SJCRH30 (cell line): ENCODE measurements around the gene ROR1. TPM values are rescaled to one million over a fixed set of nuclear protein-coding genes. Genes with fewer than 3 reads are reported as not detected.

Experiments
- DNase-seq, 2 experiments: peaks; one replicate each; pipeline ENCODE4 v3.0.0-alpha.2; 2015 to 2020
- H3K27ac ChIP-seq: fragments of 250-450 bp; sonication (Bioruptor Pico); 2 replicates; pipeline ENCODE4 v1.5.1; 2020; ENCODE audit warnings: mild to moderate bottlenecking, moderate library complexity
- H3K27me3 ChIP-seq: fragments of 250-450 bp; sonication (Bioruptor Pico); 2 replicates; pipeline ENCODE4 v1.5.1; 2020; ENCODE audit warnings: mild to moderate bottlenecking, moderate library complexity
- H3K36me3 ChIP-seq: fragments of 250-450 bp; sonication (Bioruptor Pico); 2 replicates; pipeline ENCODE4 v1.5.1; 2020; ENCODE audit warnings: mild to moderate bottlenecking, moderate library complexity
- H3K4me1 ChIP-seq: fragments of 250-450 bp; sonication (Bioruptor Pico); 2 replicates; pipeline ENCODE4 v1.5.1; 2020; ENCODE audit warnings: mild to moderate bottlenecking, moderate library complexity
- H3K4me3 ChIP-seq: fragments of 250-450 bp; sonication (Bioruptor Pico); 2 replicates; pipeline ENCODE4 v1.5.1; 2020; ENCODE audit warnings: mild to moderate bottlenecking, moderate library complexity
- H3K9me3 ChIP-seq: fragments of 250-450 bp; sonication (Bioruptor Pico); replicated peaks from 2 replicates; pipeline ENCODE4 v1.5.1; 2020; ENCODE audit warnings: mild to moderate bottlenecking, moderate library complexity
- total RNA-seq: library from RNA; depleted of rRNA; stranded (reverse); fragments of >200 nt; shearing (Covaris generic); gene quantifications from 2 replicates; pipeline ENCODE4 v1.2.3, GENCODE V29; 2014

Gene ROR1
- total RNA-seq, 1 experiment from 2014 or later, result 5.5 TPM

DNA sequence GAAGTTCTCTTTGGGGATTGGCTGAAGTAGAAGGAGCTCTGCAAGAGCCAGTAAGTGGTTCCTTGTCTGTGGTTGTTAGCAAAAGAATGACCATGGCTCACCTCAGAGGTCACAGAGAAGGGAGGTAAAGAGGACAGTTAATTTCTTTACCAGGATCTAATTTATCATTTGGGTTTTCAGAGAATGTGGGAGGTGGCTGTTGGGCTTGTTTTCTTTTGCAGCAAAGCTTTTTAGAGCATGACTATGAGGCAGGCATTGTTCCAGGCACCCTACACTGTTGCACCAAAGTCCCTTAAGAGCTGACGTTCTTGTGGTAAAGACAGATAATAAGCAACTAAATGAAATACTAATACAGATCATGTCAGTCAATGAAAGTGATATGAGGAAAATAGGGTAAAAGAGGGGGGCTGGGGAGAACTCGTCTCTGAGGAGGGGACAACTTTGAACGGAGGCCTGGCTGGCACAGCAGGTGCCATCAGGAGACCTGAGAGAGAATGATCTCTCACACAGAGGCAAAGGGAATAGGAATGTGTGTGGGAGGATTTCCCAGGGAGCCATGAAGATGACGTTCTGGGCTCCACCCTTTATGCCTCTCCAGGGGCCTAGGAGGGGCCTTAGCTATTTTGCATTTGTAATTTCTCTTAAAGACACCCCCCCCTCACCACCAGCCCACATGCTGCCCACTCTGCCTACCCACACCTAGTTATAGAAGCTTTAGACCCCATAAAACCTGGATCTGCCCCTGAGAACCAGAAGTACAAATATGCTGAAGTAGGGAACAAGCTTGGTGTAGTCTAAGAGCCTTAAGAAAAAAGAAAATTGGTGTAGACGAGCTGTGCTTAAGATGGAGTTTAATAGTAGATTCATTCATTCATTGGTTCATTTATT lies 177.5 kb downstream of the ROR1 start:
- DNase-seq, result no peak
- Histone ChIP-seq H3K4me3 (no peak overlapping the region), H3K9me3 (no peaks in the 10 kb centered on the region), H3K27me3 (no peaks in the 10 kb centered on the region), H3K4me1 (no peaks in the 10 kb centered on the region), H3K36me3 (no peaks in the 10 kb centered on the region), H3K27ac (no peak overlapping the region)

DNA sequence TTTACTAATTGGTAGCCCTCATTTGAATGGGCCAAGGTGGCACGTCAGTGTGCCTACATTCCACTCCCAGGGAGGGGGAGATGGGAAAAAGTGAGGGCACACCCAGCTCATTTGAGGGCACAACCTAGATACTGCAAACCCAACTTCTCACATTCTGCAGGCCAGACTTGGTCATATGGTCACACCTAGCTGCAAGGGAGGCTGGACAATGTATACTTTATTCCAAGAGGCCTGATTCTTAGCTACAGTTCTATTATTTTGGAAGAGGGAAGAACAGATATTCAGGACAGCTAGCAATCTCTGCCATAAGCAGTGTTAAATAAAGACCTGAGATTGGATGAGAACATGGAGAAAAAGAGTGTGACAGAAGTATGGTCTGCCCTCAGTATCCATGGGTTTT lies 180.4 kb downstream of the ROR1 start:
- Histone ChIP-seq H3K27ac (no peak overlapping the region), H3K36me3 (no peaks in the 10 kb centered on the region), H3K4me1 (no peaks in the 10 kb centered on the region), H3K27me3 (no peaks in the 10 kb centered on the region), H3K9me3 (no peaks in the 10 kb centered on the region), H3K4me3 (no peak overlapping the region)
- no peak for DNase-seq

DNA sequence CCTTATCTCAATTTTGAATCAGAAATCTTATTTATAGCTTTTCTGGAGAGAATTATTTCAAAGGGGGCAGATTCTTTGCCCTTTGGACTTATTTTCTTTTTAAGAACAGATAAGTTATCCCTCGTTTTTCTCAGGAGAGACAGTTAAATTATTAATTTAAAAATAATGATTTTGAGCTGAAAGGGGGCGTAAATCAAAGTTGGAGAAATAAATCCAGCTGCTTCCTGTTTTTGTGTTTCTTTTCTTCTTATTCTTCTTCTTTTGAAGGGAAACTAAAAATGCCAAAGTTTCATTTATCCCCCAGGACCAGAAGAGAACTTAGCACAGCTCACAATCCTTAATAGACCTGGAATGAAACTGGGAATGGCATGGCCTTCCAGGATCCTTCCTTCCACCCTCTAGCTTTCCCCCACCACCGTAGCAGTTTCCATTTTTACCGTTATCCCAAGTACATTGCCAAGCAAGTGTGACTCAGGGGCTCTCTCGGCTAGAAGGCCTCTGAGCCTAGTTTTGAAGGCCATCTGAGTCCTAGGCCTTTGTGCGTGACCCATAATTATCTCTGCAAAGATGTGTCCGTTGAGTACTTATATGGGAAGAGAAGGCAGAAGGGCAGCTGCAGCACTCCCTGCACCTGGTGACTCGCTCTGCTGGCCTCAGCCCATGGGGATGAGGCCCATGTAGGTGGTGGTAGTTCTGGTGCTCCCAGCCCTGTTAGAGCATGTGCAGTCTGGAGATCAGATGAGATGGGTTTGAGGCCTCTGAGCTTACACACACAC lies 181.7 kb downstream of the ROR1 start:
- H3K36me3 ChIP-seq, result no peaks in the 10 kb centered on the region
- H3K27ac ChIP-seq, result no peak overlapping the region
- H3K27me3 ChIP-seq, result no peaks in the 10 kb centered on the region
- H3K4me3 ChIP-seq, result no peak overlapping the region
- H3K4me1 ChIP-seq, result peaks cover 8% of the 10 kb centered on the region; the same call in 1 of the 2 replicates
- no peak for DNase-seq
- no peaks in the 10 kb centered on the region for H3K9me3 ChIP-seq

DNA sequence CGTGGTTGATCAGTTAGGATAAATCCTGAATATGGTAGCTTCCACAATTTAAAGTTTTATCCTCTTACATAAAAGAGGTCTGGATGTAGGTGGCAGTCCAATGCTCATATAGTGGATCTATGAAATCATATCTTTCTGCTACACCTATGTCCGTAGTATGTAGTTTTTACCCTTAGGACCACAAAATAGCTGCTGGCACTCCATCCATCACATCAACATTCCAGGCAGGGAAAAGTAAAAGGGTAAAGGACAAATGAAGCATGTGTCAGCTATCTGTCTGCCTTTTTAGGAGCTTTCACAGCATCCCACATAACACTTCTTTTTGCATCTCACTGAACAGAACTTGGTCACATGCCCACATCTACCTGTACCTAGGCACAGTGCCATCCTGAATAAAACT lies 184.7 kb downstream of the ROR1 start:
- peaks cover 9% of the 10 kb centered on the region; the same call in 1 of the 2 replicates for H3K4me1 ChIP-seq
- H3K36me3 ChIP-seq, result no peaks in the 10 kb centered on the region
- no peak overlapping the region for H3K4me3 ChIP-seq
- no peak overlapping the region for H3K27ac ChIP-seq
- no peaks in the 10 kb centered on the region for H3K9me3 ChIP-seq
- no peak for DNase-seq
- no peaks in the 10 kb centered on the region for H3K27me3 ChIP-seq

DNA sequence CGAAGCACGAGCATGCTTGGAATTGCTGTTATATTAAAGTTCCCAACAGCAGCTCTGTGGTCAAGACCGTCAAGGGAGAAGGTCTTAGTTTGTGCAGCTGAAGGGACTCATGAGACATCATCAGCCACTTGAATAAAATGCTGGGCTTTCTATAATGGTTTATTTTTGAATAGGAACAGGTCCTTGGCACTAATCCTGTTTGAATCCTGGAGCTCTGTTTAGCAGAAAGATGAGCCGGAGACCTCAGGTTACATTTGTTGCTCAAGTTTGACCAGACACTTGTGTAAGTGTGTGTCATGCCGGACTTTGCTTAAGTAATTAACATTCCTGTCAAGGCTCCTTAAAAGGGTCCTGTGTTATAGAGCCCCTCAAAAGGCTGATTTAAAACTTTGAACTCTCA lies 186.5 kb downstream of the ROR1 start:
- no peaks in the 10 kb centered on the region for H3K9me3 ChIP-seq
- no peaks in the 10 kb centered on the region for H3K27me3 ChIP-seq
- no peak overlapping the region for H3K27ac ChIP-seq
- H3K36me3 ChIP-seq, result no peaks in the 10 kb centered on the region
- DNase-seq, result peak; percentile 12 to 44
- no peak overlapping the region for H3K4me3 ChIP-seq
- peaks cover 9% of the 10 kb centered on the region; the same call in 1 of the 2 replicates for H3K4me1 ChIP-seq

DNA sequence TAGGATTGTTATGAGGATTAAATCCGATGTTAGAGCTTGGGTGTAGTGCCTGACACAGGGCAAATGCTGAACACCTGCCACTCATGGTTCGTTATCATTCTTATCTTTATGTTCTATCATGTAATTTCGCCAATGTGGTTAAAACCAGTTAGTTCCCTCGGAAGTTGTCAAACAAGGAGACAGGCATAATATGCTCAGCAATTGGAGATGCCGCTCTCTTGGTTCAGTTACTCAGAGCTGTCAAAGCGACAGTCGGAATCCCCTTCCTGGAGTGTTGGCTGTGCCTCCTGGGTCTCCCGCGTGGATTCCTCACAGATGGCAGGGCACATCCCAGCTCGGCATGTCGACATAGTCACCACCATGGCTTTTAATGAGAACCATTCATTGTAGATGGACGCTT lies 192.2 kb downstream of the ROR1 start:
- no peak overlapping the region for H3K4me3 ChIP-seq
- DNase-seq, result no peak
- H3K36me3 ChIP-seq, result no peaks in the 10 kb centered on the region
- peaks cover 18% of the 10 kb centered on the region for H3K4me1 ChIP-seq
- H3K9me3 ChIP-seq, result no peaks in the 10 kb centered on the region
- no peaks in the 10 kb centered on the region for H3K27me3 ChIP-seq
- no peak overlapping the region for H3K27ac ChIP-seq

DNA sequence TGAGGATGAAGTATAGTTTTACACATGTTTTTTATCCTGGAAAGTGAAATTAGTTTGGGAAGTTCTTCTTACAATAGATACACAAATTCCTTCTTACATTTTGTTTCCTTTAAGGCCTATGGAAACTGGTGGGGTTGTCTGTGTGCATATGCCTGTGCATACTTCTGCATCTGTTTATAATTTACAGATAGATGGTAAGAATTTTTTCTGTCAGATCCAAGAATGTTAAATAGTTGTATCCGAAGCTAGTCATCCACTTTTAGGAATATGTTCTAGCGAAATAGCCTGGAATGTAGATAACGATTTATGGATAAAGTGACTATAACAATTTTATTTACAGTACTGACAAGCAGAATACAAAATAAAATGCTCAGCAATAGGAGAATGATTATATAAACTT lies 194.1 kb downstream of the ROR1 start:
- Histone ChIP-seq H3K36me3 (no peaks in the 10 kb centered on the region), H3K27ac (no peak overlapping the region), H3K4me3 (no peak overlapping the region), H3K4me1 (peaks cover 18% of the 10 kb centered on the region), H3K27me3 (no peaks in the 10 kb centered on the region), H3K9me3 (no peaks in the 10 kb centered on the region)
- DNase-seq, result no peak

DNA sequence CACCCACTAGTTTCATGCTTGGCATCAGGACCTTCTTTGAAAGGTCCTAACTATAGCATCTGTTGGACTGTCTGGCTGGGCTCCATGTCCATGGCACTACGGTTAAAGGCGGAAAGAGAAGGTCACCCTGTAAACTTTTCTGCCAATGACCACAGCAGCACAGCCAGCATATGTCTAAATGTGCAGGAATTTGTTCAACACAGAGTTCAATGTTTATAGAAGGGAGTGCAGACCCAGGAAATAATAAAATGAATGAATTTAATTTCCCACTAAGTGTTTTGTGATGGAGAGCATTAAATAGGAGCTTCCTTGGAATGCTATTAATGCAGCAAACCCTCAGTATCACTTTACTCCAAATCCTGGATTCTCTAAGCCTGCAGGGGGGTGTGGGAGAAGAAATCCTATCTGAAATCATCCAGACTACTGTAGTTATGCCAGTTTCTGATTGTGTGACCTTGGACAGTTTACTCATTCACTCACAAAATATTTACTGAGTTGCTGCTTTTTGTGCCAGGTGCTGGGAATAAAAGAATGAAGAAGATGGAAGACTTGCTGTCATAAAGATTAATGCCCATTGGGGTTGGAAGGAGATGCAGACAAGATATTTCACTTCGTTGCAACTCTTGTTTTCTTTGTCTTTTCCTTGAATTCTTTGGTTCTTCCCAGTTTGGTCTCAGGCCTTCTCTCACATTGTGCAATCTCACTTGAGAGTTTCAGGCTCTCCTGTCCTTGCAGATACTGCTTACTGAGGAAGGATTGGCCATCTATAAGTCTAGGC lies 195.0 kb downstream of the ROR1 start:
- no peaks in the 10 kb centered on the region for H3K27me3 ChIP-seq
- no peaks in the 10 kb centered on the region for H3K36me3 ChIP-seq
- no peaks in the 10 kb centered on the region for H3K9me3 ChIP-seq
- peaks cover 18% of the 10 kb centered on the region for H3K4me1 ChIP-seq
- no peak overlapping the region for H3K4me3 ChIP-seq
- H3K27ac ChIP-seq, result peak overlapping the region; percentile 48
- DNase-seq, result peak in 1 of 2 experiments; percentile 12

DNA sequence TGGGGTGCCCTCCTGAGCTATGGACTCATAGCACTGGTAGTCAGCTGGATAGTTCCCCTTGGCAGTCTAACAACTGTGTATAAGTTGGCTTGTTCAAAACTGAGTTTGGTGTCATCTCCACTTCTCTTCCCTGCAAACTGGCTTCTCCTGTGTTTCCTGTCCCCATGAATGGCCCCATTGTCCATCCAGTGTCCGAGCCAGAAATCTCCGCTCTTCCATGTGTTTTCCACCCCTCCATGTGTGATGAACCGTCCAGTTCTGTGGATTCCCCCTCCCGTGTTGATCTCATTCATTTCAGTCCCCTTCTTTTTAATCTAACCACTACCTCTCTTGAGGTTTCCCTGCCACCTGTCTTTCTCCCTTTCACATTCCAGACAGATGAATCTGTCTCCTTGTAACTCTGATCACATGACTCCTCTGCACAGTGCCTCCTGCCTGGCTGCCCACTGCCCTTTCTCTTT lies 195.7 kb downstream of the ROR1 start:
- Histone ChIP-seq H3K27me3 (no peaks in the 10 kb centered on the region), H3K36me3 (no peaks in the 10 kb centered on the region), H3K9me3 (no peaks in the 10 kb centered on the region), H3K27ac (peak overlapping the region; percentile 48), H3K4me3 (no peak overlapping the region), H3K4me1 (peaks cover 18% of the 10 kb centered on the region)
- DNase-seq, result peak; percentile 75 to 89

DNA sequence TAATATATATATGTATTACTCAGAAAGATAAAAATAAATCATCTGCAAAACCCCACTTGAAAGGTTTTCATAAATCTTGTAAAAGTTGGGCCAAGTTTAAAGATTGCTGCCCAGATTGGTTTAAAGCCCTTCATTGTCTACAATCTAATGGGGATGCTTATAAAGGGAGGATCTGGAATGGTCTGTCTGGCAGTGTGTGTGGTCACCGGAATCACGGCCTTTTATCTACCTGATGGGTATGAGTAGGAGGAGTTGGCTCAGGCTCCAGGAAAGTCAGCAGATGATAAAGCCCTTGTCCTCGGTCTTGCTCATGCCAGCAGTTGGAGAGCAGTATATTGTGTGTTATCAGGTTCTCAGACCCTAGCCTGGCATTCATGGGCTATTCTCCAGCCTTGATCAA lies 197.7 kb downstream of the ROR1 start:
- H3K4me1 ChIP-seq, result peaks cover 18% of the 10 kb centered on the region
- H3K27me3 ChIP-seq, result no peaks in the 10 kb centered on the region
- no peak overlapping the region for H3K4me3 ChIP-seq
- DNase-seq, result no peak
- H3K27ac ChIP-seq, result no peak overlapping the region
- H3K36me3 ChIP-seq, result no peaks in the 10 kb centered on the region
- H3K9me3 ChIP-seq, result no peaks in the 10 kb centered on the region

DNA sequence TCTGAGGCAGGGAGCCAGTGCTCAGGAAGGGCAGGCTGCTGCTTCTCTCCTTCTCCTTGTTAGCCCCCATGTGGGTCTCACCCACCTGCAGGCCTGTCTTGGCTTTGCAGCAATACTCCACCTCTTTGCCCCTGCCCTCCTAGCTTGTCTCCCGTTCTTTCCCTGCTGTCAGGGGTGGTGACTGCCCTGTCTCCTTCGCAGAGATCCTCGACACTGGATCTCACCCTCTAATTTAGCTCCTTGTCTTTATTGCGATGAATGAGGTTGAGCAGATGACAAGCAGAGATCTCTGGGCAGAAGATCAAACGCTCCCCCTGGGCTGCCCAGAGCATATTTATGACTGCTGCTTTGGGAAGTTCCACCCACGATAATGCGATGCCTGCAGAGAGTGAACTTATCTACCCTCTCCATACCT lies 199.2 kb downstream of the ROR1 start:
- H3K9me3 ChIP-seq, result no peaks in the 10 kb centered on the region
- peaks cover 18% of the 10 kb centered on the region for H3K4me1 ChIP-seq
- DNase-seq, result no peak
- no peak overlapping the region for H3K4me3 ChIP-seq
- no peaks in the 10 kb centered on the region for H3K36me3 ChIP-seq
- no peak overlapping the region for H3K27ac ChIP-seq
- no peaks in the 10 kb centered on the region for H3K27me3 ChIP-seq

DNA sequence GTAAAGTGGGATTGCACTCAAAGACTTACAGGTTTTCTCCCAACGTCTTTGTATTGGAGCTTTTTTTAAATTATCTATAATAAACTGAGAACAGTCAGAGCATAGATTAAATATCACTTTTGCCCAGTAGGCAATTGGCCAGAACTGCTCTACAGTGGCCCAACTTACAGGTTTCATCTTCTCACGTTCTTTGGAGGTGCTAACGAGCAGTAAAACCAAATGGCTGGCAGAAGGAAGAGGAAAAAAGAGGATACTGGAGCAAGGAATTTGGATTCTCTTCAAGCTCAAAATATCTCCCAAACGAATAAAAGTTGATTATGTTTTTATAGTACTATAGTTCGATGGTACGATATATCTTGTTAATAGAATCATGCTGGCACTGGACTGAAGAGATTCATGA lies 201.1 kb downstream of the ROR1 start:
- Histone ChIP-seq H3K9me3 (no peaks in the 10 kb centered on the region), H3K27ac (no peak overlapping the region), H3K4me3 (no peak overlapping the region), H3K27me3 (no peaks in the 10 kb centered on the region), H3K4me1 (peaks cover 4% of the 10 kb centered on the region), H3K36me3 (no peaks in the 10 kb centered on the region)
- DNase-seq, result no peak

DNA sequence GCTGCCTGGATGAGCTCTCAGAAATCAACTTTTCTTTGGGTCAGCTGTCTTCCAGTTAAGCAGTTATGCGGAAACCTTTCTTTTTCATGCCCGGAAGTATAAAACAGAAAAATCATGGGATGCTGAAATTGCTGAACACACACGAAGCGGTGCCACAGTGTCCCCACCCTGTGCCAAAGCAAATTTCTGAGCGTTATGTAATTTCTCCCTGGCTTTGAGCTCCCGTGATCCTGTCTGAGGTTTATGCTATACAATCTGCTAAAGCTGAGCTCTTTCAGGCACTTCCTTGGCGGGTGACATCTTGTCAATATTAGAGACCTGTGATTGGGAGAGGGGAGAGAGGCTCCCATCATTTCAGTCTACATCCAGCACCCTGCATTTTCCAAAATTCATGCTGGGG lies 201.7 kb downstream of the ROR1 start:
- Histone ChIP-seq H3K27ac (no peak overlapping the region), H3K27me3 (no peaks in the 10 kb centered on the region), H3K4me3 (no peak overlapping the region), H3K9me3 (no peaks in the 10 kb centered on the region; the same call in 1 of the 2 replicates), H3K36me3 (no peaks in the 10 kb centered on the region), H3K4me1 (no peaks in the 10 kb centered on the region)
- no peak for DNase-seq

DNA sequence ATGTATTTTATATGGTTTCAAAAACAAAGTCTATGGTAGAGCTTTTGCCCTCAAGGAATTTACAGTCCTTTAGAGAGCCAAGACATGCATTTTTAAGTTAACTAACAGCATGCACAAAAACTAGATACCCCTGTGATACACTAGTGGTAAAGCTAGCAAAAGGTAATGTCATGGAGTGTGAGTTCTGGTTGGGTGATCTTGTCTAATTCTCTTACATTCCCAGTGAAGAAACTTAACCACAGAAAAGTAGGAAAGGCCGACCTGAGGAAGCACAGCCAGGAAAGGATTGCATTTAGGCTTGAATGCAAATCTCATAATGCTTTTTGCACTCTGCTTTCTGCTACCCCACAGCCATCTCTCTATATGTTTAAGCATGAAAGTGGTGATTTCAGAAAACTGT lies 202.2 kb downstream of the ROR1 start:
- no peaks in the 10 kb centered on the region for H3K36me3 ChIP-seq
- no peak overlapping the region for H3K27ac ChIP-seq
- DNase-seq, result no peak
- H3K4me1 ChIP-seq, result no peaks in the 10 kb centered on the region
- no peaks in the 10 kb centered on the region; the same call in 1 of the 2 replicates for H3K9me3 ChIP-seq
- no peaks in the 10 kb centered on the region for H3K27me3 ChIP-seq
- H3K4me3 ChIP-seq, result no peak overlapping the region
